Activated naive CD4-positive, alpha-beta T cell treated with Interleukin-2 at 50 U/mL for 16 hours (primary cell): ENCODE data around the gene PGAM5.
"Not testable (repeated sequence)": the region's sequence is repeated elsewhere in the genome, so short reads cannot be mapped to it uniquely, and the experiment has no call there.

Experiments used
- DNase-seq: peaks from one replicate; pipeline ENCODE4 v3.0.0-alpha.2; 2020

The PGAM5 gene

DNA sequence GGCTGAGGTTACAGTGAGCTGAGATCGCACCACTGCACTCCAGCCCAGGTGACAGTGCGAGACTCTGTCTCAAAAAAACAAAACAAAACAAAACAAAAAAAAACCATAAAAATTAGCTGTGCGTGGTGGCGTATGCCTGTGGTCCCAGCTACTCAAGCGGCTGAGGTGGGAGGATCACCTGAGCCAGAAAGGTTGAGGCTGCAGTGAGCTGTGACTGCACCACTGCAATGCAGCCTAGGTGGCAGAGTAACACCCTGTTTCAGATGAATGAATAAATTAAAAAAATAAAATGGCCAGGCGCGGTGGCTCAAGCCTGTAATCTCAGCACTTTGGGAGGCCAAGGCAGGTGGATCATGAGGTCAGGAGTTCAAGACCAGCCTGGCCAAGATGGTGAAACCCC lies 43.0 kb downstream of the PGAM5 start:
- not testable (repeated sequence) for DNase-seq

GRCh38 chr12:132754160-132754932 lies 43.7 kb downstream of the PGAM5 start:
- no peak for DNase-seq

GRCh38 chr12:132758825-132759224 lies 48.2 kb downstream of the PGAM5 start:
- DNase-seq, result not testable (repeated sequence)

DNA sequence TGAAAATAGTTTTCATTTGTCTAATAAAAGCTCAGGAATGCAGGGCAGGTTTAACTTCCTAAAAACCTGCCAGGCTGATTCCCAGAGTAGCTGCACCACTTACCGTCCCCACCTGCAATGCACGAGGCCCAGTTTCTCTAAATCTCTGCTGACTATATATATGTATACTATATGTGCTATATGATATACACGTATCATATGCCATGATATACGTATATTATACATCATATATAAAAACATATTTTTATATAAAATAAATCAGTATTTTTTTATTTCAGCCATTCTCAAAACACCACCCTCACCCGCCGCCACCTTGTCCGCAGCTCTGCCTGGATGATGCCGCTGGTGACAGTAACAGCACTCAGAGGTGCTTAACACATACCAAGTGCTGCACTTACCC lies 48.7 kb downstream of the PGAM5 start:
- no peak for DNase-seq

DNA sequence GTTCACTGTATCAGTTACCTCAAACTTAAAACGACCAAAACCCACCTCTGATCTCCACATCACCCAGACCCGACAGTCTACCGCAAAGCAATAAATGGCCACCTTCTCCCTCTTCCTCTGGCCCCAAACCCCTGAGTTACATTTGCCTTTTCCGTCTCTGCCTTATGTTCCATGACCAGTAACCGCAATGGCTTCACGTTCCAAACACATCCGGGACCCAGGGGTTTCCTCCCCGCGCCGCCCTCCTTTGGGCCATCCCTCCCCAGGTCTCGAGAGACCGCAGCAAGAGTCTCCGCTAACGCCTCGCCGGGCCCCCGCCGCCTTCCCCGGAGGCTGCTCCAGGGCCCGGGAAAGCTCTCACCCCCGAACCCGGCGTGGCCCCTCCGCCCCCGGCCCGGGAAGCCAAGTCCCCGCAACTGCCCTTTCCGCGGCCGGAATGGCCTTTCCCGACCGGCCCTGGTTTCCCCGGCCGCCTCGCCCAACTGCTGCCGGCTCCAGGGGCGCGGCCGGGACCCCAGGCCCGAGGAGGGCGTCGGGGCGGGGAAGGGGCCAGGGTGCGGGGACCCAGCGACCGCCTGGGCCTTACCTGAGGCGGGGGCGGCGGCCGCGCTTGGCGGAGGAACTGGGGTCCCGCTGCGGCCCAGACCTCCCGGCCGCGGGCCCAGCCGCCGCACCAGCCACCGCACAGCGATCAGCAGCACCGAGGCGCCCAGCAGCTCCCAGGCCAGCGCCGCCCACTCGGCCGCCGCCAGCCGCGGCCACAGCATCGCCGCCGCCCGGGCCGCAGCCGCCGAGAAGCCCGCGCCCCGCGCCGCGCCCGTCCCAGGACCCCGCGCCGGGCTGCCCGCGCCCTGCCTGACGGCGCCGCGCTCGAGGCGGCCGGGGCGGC lies 50.6 kb downstream of the PGAM5 start, which contains the start of gene ANKLE2:
Gene ANKLE2 (minus strand): TSS at position 801 of the 889 bp plus-strand sequence. CDS start 34 bp downstream, at position 767.
- DNase-seq, result peak; percentile 78

GRCh38 chr12:132761921-132762583 lies 51.4 kb downstream of the PGAM5 start:
- DNase-seq, result peak; percentile 87

GRCh38 chr12:132764231-132764630 lies 53.6 kb downstream of the PGAM5 start:
- DNase-seq, result no peak

DNA sequence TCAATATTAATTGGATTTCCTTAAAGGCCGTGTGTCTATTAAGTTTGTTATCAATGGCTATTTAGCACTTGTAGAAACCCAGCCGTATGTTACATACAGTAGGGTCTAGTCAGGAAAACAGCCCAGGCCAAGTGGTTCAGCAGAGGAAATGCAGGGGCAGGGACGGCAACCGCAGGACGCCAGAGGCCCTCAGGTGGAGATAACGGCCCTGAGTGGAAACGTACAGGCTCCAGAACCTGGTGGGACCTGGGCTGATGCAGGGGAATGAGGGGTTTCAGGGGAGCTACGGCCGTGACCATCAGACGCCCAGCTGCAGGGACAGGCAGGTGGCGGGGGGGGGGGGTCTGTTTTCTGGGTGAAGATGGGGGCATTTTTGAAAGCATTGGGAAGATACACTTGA lies 54.7 kb downstream of the PGAM5 start:
- DNase-seq, result no peak

- no peak for DNase-seq
Observed at GRCh38 chr12:132766380-132767085, 55.9 kb downstream of the PGAM5 start.

- DNase-seq, result peak; percentile 32
Observed at GRCh38 chr12:132771126-132771838, 60.6 kb downstream of the PGAM5 start.
